ENCODE measurements around the gene NRGN.

DNA sequence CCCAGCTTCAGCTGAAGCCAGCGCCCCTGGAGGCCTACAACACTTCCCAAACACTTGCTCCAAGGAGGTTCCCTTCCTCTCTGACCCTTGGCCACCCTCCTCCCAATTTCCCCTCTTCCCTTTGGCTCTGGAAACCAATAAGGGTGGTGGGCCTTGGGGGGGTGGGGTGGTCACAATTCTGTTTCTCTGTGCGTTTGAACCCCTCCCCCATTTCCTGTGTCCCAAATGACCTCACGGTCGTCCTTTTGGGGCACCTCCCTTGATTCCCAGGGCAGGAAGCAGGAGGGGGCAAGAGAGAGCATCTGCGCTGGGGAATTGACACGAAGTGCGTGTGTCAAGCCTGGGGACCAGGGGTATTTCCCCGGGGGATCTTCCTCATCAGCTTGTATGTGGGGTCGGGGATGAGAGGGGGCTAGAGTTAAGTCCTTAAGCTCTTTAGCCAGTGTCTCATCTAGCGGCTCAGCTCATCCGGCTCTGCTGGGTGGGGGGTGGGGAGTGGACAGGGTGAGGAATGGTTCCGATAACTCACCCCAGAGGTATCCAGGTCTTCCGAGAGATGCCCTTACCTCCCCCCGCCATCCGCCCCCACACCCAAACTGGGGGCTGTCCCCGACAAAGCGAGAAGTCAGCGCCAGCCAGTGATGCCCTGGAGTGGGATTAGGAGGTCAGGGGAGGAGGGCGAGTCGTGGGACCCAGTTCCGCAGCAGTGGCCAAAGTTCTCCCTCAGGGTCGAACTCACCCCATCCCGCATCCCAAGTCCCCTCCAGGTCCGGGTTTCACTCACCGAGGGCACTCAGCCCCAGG, 21.8 kb downstream of the NRGN start:
- TF ChIP-seq NFRKB (IDR thresholded peaks at IDR 0.05) (no peak), BHLHE40 (IDR thresholded peaks at IDR 0.05; ENCODE audit: borderline replicate concordance) (no peak), FOXA1 (IDR thresholded peaks at IDR 0.05) (no peak), SP1 (IDR thresholded peaks at IDR 0.05) (no peak), ZNF384 (IDR thresholded peaks at IDR 0.05) (no peak), CTBP1 (IDR thresholded peaks at IDR 0.05; ENCODE audit: borderline replicate concordance) (no peak), TARDBP (IDR thresholded peaks at IDR 0.05) (no peak)
- TF ChIP-seq, protein P1, sequence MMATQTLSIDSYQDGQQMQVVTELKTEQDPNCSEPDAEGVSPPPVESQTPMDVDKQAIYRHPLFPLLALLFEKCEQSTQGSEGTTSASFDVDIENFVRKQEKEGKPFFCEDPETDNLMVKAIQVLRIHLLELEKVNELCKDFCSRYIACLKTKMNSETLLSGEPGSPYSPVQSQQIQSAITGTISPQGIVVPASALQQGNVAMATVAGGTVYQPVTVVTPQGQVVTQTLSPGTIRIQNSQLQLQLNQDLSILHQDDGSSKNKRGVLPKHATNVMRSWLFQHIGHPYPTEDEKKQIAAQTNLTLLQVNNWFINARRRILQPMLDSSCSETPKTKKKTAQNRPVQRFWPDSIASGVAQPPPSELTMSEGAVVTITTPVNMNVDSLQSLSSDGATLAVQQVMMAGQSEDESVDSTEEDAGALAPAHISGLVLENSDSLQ (IDR thresholded peaks at IDR 0.05) = no peak

Data from HEK293T (cell line).